ENCODE measurements around the gene ZSCAN23. TPM values are rescaled to one million over a fixed set of nuclear protein-coding genes. Genes with fewer than 3 reads are reported as not detected.
"Not testable (repeated sequence)": the region's sequence is repeated elsewhere in the genome, so short reads cannot be mapped to it uniquely, and the experiment has no call there.

ZSCAN23 gene
- polyA plus RNA-seq, 3 donors from 2014 or later: 0.16 TPM; not detected in 2

DNA sequence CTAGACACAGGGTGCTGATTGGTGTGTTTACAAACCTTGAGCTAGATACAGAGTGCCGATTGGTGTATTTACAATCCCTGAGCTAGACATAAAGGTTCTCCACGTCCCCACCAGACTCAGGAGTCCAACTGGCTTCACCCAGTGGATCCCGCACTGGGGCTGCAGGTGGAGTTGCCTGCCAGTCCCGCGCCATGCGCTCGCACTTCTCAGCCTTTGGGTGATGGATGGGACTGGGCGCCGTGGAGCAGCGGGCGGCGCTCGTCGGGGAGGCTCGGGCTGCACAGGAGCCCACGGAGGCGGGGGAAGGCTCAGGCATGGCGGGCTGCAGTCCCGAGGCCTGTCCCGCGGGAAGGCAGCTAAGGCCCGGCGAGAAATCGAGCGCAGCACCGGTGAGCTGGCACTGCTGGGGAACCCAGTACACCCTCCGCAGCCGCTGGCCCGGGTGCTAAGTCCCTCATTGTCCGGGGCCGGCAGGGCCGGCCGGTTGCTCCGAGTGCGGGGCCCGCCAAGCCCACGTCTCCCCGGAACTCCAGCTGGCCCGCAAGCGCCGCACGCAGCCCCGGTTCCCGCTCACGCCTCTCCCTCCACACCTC, 26.0 kb upstream of the ZSCAN23 start:
- not testable (repeated sequence) for H3K9me3 Mint-ChIP-seq, H3K4me3 Mint-ChIP-seq, H3K27ac Mint-ChIP-seq

DNA sequence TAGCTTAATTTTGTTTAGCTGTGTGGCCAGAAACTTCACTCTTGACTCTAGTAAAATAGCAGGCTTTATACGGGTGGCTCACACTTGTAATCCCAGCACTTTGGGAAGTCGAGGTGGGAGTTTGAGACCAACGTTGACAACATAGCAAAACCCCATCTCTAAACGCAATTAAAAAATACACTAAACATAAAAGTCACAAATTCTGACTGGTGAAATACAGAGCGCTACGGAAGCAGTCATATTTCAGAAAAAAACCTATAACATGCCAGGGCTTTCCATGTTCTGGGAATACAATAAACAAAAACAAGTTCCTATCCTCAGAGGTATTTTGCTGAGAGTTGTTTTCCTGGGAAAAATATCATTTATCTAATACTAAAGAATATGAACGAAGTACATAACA, 24.8 kb upstream of the ZSCAN23 start:
- Mint-ChIP-seq H3K4me1 (no peaks in the 10 kb centered on the region), H3K4me3 (no peak overlapping the region), H3K27me3 (ENCODE audit: low read depth in 3 of 3) (peaks cover 2 to 33% (median 5%) of the 10 kb centered on the region in 3 donors), H3K36me3 (no peaks in the 10 kb centered on the region), H3K27ac (no peak overlapping the region), H3K9me3 (peaks cover 0 to 8% (median under 1%) of the 10 kb centered on the region in 6 donors)
- DNase-seq: no peak

More for the DNA sequence above, 26.0 kb upstream of the ZSCAN23 start:
- not testable (repeated sequence) for H3K36me3 Mint-ChIP-seq, DNase-seq, H3K4me1 Mint-ChIP-seq
- peaks cover 2 to 37% (median 5%) of the 10 kb centered on the region in 3 donors for H3K27me3 Mint-ChIP-seq (ENCODE audit: low read depth in 3 of 3)

DNA sequence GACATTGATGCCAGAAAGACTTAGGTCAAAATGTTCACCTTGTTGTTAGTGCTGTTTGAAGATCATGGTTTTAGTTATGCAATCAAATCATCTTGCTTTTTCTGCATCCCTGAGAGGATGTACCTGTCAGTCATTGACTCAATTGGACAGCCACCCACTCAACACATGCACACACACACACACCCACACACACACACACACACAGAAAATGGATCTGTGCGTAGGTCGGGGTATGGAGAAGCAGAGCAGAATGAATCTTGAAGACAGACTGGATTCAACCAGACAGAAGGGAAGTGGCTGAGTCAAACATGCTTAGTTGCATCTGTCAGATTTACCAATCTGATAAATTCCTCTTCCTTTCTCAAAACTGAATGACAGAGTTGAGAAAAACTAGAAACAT, 19.1 kb upstream of the ZSCAN23 start:
- no peaks in the 10 kb centered on the region for H3K36me3 Mint-ChIP-seq
- H3K4me3 Mint-ChIP-seq: no peak overlapping the region
- no peak for DNase-seq
- peaks cover 0 to 1% (median 0%) of the 10 kb centered on the region in 6 donors for H3K9me3 Mint-ChIP-seq
- no peaks in the 10 kb centered on the region for H3K4me1 Mint-ChIP-seq
- no peak overlapping the region for H3K27ac Mint-ChIP-seq
- peaks cover 3 to 31% (median 3%) of the 10 kb centered on the region in 3 donors for H3K27me3 Mint-ChIP-seq (ENCODE audit: low read depth in 3 of 3)

DNA sequence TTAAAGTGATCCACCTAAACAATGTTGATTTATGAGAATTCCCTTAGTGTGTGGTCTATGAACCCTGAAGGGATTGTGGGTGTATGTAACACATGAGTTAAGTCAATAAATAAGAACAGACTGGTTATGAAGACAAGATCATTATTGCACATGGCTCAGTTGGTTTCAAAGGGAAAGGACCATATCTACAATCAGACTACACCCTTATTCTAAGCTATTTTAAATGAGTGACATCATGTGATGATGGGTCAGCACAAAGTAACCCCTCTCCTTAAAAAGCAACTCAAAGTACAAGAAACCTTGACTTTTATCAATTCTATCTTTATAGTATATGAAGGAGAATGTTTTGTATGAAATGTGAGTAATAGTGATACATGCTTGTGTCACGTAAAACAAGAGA, 15.3 kb upstream of the ZSCAN23 start:
- no peak for DNase-seq
- Mint-ChIP-seq H3K27me3 (ENCODE audit: low read depth in 3 of 3) (peaks cover 5 to 26% (median 6%) of the 10 kb centered on the region in 3 donors), H3K4me1 (no peaks in the 10 kb centered on the region), H3K36me3 (peaks cover 0 to 3% (median 0%) of the 10 kb centered on the region in 3 donors), H3K4me3 (no peak overlapping the region), H3K9me3 (peaks cover 0 to 4% (median 0%) of the 10 kb centered on the region in 6 donors), H3K27ac (no peak overlapping the region)

DNA sequence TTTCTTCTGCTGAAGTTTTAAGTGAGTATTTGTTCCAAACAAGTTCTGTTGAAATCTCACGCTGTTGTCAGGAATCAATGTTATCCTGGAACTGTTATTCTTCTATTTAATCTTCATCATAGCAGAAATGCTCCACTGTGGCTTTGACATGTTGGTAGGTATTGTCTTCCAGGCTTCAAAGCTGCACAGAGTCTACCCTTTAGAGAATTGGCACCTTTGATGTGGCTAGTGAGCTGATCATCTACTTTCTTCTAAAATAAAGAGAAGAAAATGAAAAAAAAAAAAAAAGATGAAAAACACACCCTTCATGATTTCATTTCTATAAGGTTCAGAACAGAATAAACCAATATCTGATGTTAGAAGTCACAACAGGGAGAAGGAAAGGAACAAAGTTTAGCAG, 5.8 kb upstream of the ZSCAN23 start:
- no peak overlapping the region for H3K27ac Mint-ChIP-seq

DNA sequence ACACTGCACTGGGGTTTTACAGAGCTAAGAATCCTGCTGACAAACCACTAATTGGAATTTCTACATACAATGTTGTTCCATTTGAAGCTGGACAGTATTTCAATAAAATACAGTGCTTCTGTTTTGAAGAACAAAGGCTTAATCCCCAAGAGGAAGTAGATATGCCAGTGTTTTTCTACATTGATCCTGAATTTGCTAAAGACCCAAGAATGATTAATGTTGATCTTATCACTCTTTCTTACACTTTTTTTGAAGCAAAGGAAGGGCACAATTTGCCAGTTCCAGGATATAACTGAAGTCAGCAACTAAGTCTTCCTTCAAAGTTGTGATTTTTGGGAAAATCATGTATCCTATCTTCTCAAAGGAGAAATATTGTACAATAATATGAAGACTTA, 4.2 kb upstream of the ZSCAN23 start:
- DNase-seq, H3K4me3 Mint-ChIP-seq, H3K36me3 Mint-ChIP-seq, H3K27ac Mint-ChIP-seq: not testable (repeated sequence)
- Mint-ChIP-seq H3K4me1 (peaks cover 24 to 27% of the 10 kb centered on the region in 2 donors), H3K9me3 (peaks cover 9 to 36% (median 13%) of the 10 kb centered on the region in 6 donors), H3K27me3 (ENCODE audit: low read depth in 3 of 3) (peaks cover 13 to 33% (median 30%) of the 10 kb centered on the region in 3 donors)

More for the DNA sequence above, 5.8 kb upstream of the ZSCAN23 start:
- H3K36me3 Mint-ChIP-seq: peaks cover 0 to 6% (median 4%) of the 10 kb centered on the region in 3 donors
- H3K9me3 Mint-ChIP-seq: peaks cover 0 to 24% (median 9%) of the 10 kb centered on the region in 6 donors
- no peak for DNase-seq
- H3K4me3 Mint-ChIP-seq: no peak overlapping the region
- H3K27me3 Mint-ChIP-seq (ENCODE audit: low read depth in 3 of 3): peaks cover 8 to 36% (median 29%) of the 10 kb centered on the region in 3 donors
- peaks cover 10 to 12% of the 10 kb centered on the region in 2 donors for H3K4me1 Mint-ChIP-seq

DNA sequence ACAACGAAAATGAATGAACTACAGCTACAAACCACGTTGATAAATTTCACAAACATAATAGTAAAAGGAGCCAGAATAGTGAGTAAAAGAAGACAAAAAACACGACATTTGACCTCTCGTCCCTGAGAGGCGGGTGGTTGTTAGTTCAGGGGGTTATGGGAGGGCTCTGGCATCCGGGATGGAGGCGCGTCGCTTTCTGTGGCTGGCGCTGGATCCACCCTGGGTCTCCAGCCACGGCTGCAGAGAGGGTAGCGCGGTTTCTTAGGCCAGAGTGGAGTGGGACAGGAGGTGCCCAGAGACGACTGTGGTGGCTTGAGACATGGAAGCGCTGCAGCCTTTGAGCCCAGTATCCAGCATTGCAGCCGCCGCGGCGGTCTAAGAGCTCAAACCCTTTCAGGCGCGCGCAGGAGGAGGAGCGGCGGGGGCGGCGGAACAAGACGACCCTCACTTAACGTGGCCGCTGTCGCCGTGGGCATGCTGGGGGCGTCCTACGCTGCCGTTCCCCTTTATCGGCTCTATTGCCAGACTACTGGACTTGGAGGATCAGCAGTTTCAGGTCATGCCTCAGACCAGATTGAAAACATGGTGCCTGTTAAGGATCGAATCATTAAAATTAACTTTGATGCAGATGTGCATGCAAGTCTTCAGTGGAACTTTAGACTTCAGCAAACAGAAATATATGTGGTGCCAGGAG, 3.7 kb upstream of the ZSCAN23 start:
- H3K27me3 Mint-ChIP-seq (ENCODE audit: low read depth in 3 of 3): peaks cover 13 to 30% (median 30%) of the 10 kb centered on the region in 3 donors
- peaks cover 9 to 39% (median 13%) of the 10 kb centered on the region in 6 donors for H3K9me3 Mint-ChIP-seq
- peak overlapping the region in 1 of 5 donors; percentile 66 for H3K4me3 Mint-ChIP-seq
- peaks cover 0 to 6% (median 4%) of the 10 kb centered on the region in 3 donors for H3K36me3 Mint-ChIP-seq
- peaks cover 24 to 31% of the 10 kb centered on the region in 2 donors for H3K4me1 Mint-ChIP-seq
- DNase-seq: no peak
- peak overlapping the region in 1 of 6 donors; percentile 68 for H3K27ac Mint-ChIP-seq

DNA sequence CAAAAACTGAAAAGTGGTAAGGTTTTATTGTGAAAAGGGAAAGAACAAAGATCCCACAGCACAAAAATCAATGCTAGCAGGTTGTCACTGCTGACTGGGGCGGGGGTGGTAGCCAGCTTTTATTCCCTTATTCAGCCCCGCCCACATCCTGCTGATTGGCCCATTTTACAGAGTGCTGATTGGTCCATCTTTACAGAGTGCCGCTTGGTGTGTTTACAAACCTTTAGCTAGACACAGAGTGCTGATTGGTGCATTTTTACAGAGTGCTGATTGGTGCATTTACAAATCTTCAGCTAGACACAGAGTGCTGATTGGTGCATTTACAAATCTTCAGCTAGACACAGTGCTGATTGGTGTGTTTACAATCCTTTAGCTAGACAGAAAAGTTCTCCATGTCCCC, 1.5 kb upstream of the ZSCAN23 start:
- Mint-ChIP-seq H3K4me1 (peaks cover 24 to 31% of the 10 kb centered on the region in 2 donors), H3K27ac (peak overlapping the region in 2 of 6 donors; percentile 4 to 15), H3K4me3 (peak overlapping the region in 1 of 5 donors; percentile 20), H3K9me3 (peaks cover 9 to 39% (median 13%) of the 10 kb centered on the region in 6 donors), H3K27me3 (ENCODE audit: low read depth in 3 of 3) (peaks cover 13 to 24% (median 24%) of the 10 kb centered on the region in 3 donors)
- DNase-seq, H3K36me3 Mint-ChIP-seq: not testable (repeated sequence)

DNA sequence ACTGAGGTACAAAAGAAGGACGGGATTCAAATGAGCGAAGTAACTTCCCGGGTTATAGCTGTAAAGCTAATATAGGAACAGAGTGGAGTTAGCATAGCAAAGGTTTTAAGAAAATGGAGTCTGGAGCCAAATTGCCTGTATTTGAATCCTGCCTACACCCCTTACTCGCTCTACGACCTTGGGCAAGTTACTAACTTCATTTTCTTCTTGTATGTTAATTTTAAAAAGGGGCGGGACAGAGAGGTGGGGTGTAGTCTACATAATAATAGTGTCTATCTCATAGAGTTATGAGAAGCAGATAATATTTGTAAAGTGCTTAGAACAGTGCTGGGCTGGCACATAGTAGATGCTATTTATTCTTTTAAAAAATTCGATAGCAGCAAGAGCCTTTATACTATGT, 705 bp downstream of the ZSCAN23 start:
- H3K27ac Mint-ChIP-seq: peak overlapping the region in 5 of 6 donors; percentile 77 to 97 (median 90)
- DNase-seq: no peak
- H3K27me3 Mint-ChIP-seq (ENCODE audit: low read depth in 3 of 3): peaks cover 15 to 23% (median 22%) of the 10 kb centered on the region in 3 donors
- H3K4me3 Mint-ChIP-seq: peak overlapping the region; percentile 87 to 96 (median 88)
- peaks cover 0 to 9% (median 4%) of the 10 kb centered on the region in 3 donors for H3K36me3 Mint-ChIP-seq
- H3K4me1 Mint-ChIP-seq: peaks cover 24 to 31% of the 10 kb centered on the region in 2 donors
- H3K9me3 Mint-ChIP-seq: peaks cover 9 to 39% (median 13%) of the 10 kb centered on the region in 6 donors

DNA sequence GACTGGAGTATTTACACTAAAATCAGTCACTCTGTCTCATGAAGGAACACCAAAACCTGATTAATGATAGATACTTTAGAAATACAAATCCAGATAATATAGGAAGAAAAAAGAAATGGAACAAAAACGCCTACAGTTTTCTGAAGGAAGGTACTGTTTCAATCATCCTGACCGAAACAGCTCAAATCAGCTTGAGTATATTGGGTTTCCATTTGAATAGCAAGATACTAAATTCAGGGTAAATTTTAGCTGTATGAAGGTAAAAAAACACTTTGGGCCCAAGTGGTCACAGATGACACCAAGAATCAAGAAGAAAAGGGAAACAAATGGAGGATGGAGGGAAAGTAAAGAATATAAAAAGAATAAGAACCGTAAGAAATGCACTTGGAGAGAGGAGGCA, 6.9 kb downstream of the ZSCAN23 start:
- H3K9me3 Mint-ChIP-seq: peaks cover 0 to 2% (median 0%) of the 10 kb centered on the region in 6 donors
- H3K4me3 Mint-ChIP-seq: no peak overlapping the region
- H3K36me3 Mint-ChIP-seq: peaks cover 0 to 2% (median 0%) of the 10 kb centered on the region in 3 donors
- peaks cover 7 to 11% (median 9%) of the 10 kb centered on the region in 3 donors for H3K27me3 Mint-ChIP-seq (ENCODE audit: low read depth in 3 of 3)
- DNase-seq: no peak
- H3K4me1 Mint-ChIP-seq: no peaks in the 10 kb centered on the region
- H3K27ac Mint-ChIP-seq: no peak overlapping the region

DNA sequence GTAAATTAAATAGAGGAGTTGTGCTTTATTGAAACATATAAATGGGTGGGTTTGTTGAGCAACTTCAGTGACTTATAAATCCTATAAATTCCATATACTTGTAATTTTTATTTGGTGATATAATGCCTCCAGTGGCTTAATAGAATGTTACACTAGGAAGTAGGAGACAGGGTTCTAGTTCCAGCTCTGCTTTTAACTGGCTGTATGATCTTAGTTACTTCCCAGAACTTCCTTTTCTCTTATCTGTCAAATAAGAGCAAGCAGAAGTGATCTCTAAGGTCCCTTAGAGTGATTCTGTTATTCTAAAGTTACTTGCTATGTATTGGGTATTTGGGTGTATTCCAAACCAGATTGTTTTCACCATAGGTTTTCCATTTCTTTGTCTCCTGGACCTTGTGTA, 10.2 kb downstream of the ZSCAN23 start:
- H3K27ac Mint-ChIP-seq: no peak overlapping the region
- no peak for DNase-seq
- H3K27me3 Mint-ChIP-seq (ENCODE audit: low read depth in 3 of 3): peaks cover 9 to 11% (median 10%) of the 10 kb centered on the region in 3 donors
- H3K4me3 Mint-ChIP-seq: no peak overlapping the region
- H3K9me3 Mint-ChIP-seq: peaks cover 0 to 2% (median 0%) of the 10 kb centered on the region in 6 donors
- H3K4me1 Mint-ChIP-seq: no peaks in the 10 kb centered on the region
- no peaks in the 10 kb centered on the region for H3K36me3 Mint-ChIP-seq

DNA sequence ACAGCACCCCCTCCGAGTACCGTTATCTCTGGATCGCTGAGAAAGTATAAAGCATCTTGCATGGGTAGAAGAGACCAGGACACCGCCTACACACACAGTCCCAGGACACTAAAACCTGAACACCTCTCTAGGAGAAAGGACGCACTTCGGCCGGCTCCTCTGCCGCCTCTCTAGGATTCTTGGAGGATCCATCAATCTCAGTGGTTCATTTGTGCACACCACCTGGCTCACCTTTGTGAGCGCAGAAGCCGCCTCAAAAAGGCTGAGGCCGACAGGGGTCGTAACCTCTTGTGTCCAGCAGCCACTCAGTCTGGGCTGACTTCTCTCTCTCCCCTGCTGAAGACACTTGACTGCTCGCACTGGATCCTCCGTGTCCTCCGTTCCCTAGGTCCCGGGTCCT, 13.5 kb downstream of the ZSCAN23 start:
- H3K4me1 Mint-ChIP-seq: no peaks in the 10 kb centered on the region
- no peak for DNase-seq
- H3K27ac Mint-ChIP-seq: no peak overlapping the region
- H3K27me3 Mint-ChIP-seq (ENCODE audit: low read depth in 3 of 3): peaks cover 3 to 8% (median 3%) of the 10 kb centered on the region in 3 donors
- H3K4me3 Mint-ChIP-seq: no peak overlapping the region
- H3K9me3 Mint-ChIP-seq: no peaks in the 10 kb centered on the region
- H3K36me3 Mint-ChIP-seq: no peaks in the 10 kb centered on the region

DNA sequence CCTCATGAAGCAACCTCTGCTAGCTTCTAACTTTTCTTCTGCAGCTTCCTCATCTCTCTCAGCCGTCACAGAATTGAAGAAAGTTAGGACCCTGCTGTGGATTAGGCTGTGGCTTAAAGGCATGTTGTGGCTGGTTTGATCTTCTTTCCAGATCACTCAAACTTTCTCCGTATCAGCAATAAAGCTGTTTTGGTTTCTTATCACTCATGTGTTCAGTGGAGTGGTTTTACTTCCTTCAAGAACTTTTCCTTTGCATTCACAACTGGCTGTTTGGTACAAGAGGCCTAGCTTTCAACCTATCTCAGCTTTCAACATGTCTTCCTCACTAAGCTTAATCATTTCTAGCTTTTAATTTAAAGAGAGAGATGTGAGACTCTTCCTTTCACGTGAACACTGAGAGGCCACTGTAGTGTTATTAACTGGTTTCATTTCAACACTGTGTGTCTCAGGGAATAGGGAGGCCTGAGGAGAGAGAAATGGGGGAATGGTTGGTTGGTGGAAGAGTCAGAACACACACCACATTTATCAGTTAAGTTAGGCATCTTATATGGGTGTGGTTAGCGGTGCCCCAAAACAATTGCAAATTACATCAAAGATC, 17.2 kb downstream of the ZSCAN23 start:
- no peak for DNase-seq
- no peaks in the 10 kb centered on the region for H3K4me1 Mint-ChIP-seq
- H3K4me3 Mint-ChIP-seq: no peak overlapping the region

DNA sequence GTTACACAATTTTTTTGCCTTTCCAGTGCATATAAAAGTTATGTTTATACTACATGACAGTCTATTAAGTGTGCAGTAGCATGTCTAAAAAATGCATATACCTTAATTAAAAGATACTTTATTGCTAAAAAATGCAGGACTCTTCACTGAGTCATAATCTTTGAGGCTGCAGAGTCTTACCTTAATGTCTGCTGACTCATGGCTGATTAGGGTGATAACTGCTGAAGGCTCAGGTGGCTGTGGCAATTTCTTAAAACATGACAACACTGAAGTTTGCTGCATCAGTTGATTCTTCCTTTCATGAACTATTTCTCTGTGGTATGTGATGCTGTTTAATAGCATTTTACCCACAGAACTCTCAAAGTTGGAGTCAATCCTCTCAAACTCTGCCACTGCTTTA, 19.1 kb downstream of the ZSCAN23 start:
- no peaks in the 10 kb centered on the region for H3K9me3 Mint-ChIP-seq

More for the DNA sequence above, 17.2 kb downstream of the ZSCAN23 start:
- Mint-ChIP-seq H3K27ac (no peak overlapping the region), H3K9me3 (no peaks in the 10 kb centered on the region), H3K36me3 (no peaks in the 10 kb centered on the region), H3K27me3 (ENCODE audit: low read depth in 3 of 3) (peaks cover 0 to 14% (median 6%) of the 10 kb centered on the region in 3 donors)

More for the DNA sequence above, 19.1 kb downstream of the ZSCAN23 start:
- Mint-ChIP-seq H3K27me3 (ENCODE audit: low read depth in 3 of 3) (peaks cover 0 to 12% (median 4%) of the 10 kb centered on the region in 3 donors), H3K27ac (no peak overlapping the region), H3K4me1 (no peaks in the 10 kb centered on the region), H3K36me3 (no peaks in the 10 kb centered on the region), H3K4me3 (no peak overlapping the region)
- no peak for DNase-seq

All from immature natural killer cell (primary cell).